GM23248 (cell line): ENCODE measurements around the gene GSTT2.

ENCODE experiments used
- EZH2 ChIP-seq: fragments of 200-600 bp; sonication (generic); IDR thresholded peaks from 2 replicates; pipeline ENCODE4 v1.6.1; 2018; ENCODE audit warnings: antibody characterized with exemption, mild to moderate bottlenecking; ENCODE audit not compliant: insufficient read depth, poor library complexity, severe bottlenecking
- EZH2phosphoT487 ChIP-seq: fragments of 200-600 bp; sonication (generic); IDR thresholded peaks from 2 replicates; pipeline ENCODE4 v1.6.1; 2018; ENCODE audit warnings: antibody characterized with exemption, moderate library complexity, mild to moderate bottlenecking, low read depth; ENCODE audit not compliant: insufficient read depth

DNA sequence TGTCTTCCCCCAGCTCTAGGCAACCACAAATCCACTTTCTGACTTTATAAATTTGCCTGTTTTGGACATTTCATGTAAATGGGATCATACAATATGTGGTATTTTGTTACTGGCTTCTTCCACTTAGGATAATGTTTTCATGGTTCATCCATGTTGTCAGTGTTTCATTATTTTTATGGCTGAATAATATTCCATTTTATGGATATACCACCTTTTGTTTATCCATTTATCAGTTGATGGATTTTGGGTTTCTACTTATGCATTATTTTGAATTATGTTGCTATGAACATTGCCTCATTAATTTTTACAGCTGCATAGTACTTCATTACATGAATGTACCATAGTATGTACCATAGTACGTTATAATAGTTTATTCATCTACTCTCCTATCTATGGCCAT lies 36.2 kb downstream of the GSTT2 start:
- TF ChIP-seq EZH2 (no peak), EZH2phosphoT487 (no peak)
